Fibroblast of peridontal ligament (primary cell): ENCODE measurements around the gene GIPC3.
"Not testable (repeated sequence)": the region's sequence is repeated elsewhere in the genome, so short reads cannot be mapped to it uniquely, and the experiment has no call there.

ENCODE experiments used
- DNase-seq: peaks from one replicate; pipeline ENCODE4 v3.0.0-alpha.2; 2010; ENCODE audit errors: extremely low read depth

The GIPC3 gene

DNA sequence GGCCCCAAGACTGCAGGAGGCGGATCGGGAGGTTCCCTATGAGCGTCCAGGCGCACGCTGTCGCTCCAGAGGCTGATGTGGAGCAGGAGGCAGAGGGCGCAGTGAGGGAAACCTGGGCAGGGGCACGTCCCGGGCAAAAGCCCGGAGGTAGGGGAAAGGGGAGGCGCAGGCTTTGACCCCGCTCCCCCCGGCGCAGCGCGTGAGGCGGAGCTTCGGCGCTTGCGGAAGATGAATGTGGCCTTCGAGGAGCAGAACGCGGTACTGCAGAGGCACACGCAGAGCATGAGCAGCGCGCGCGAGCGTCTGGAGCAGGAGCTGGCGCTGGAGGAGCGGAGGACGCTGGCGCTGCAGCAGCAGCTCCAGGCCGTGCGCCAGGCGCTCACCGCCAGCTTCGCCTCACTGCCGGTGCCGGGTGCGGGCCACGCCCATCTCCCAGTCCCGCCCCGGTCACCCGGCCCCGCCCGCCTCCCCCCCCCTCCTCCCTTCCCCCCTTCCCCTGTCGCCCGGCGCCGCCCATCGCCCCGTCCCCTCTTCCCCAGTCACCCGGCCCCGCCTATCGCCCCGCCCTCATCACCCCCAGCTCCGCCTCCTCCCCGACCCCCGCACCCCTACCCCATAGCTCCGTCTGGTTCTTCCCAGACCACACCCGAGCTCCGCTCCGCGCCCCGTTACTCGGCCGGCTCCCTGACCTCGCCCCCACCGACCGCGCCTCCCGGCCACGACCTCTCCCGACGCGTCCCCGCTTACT is 8.4 kb upstream of the GIPC3 start:
- DNase-seq: no peak

DNA sequence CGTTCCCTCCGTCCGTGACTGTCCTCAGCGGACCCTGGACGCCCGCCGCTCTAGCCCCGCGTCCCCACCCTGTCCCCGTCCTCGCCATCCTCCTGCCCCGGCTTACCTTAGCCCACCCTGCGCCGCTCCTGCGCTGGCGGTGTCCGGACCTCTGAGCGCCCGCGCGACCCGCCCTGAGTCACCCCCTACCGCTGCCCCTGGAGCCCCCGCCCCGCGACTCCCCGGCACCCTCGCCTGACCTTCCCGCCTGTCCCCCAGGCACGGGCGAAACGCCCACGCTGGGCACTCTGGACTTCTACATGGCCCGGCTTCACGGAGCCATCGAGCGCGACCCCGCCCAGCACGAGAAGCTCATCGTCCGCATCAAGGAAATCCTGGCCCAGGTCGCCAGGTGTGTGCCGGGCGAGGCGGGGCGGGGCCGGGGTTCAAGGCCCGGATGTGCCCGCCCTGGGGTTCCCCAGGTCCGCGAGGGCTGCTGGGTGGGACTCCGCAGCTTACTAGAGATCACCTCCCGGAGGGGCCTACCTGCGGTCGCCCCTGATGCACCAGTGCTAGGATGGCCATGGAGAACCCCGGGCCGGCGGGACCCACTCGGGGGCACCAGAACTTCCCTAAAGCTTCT is 7.4 kb upstream of the GIPC3 start:
- DNase-seq: no peak

DNA sequence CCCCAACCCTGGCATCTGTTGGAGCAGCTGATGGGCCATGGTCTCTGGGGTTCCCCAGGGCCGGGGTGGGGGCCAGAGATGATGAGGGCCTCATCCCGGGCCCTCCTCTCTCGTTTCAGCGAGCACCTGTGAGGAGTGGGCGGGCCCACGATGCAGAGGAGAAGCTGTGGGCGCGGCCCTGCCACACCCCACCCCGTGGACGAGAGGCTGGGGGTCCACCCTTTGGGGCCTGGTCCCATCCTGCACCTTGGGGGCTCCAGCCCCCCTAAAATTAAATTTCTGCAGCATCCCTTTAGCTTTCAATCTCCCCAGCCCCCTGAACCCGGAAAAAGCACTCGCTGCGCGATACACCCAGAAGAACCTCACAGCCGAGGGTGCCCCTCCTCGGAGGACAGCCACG is 6.9 kb upstream of the GIPC3 start:
- no peak for DNase-seq

DNA sequence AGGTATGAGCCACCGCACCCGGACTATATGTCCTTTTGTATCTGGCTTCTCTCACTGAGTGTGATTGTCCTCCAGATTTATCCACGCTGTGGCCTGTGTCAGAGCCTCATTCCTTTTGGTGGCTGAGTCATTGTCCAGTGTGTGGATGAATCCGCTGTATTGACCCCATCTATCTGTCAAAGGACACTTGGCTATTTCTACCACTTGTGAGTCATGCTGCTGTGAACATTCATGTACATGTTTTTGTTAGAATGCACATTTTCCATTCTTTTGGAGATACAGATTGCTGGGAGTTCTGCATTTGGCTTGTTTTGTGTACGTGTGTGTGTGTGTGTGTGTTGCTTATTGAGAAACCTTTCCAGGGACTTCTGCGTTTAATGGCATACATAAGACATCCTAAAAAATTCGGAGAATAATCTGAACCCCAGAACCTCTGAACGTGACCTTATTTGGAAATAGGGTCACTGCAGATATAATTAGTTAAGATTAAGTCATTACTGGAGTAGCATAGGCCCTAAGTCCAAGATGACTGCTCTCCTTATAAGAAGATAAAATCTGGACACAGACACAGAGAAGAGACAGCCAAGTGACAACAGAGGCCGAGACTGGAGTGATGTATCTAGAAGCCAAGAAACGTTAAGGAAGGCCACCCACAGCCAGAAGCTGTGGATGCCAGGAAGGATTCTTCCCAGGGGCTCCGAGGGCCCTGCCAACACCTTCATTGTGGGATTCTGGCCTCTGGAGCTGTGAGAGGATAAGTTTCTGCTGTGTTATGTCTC is 4.9 kb upstream of the GIPC3 start:
- DNase-seq: peak; percentile 88

DNA sequence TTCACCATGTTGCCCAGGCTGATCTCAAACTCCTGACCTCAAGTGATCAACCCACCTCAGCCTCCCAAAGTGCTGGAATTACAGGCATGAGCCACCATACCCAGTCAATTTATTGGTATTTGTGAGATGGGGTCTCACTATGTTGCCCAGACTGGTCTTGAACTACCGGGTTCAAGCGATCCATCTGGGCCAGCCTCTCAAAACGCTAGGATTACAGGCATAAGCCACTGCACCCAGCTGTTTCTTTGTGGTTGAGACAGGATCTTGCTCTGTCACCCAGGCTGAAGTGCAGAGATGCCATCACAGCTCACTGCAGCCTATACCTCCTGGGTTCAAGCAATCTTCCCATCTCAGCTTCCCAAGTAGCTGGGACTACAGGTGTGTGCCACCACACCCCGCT is 3.5 kb upstream of the GIPC3 start:
- not testable (repeated sequence) for DNase-seq

DNA sequence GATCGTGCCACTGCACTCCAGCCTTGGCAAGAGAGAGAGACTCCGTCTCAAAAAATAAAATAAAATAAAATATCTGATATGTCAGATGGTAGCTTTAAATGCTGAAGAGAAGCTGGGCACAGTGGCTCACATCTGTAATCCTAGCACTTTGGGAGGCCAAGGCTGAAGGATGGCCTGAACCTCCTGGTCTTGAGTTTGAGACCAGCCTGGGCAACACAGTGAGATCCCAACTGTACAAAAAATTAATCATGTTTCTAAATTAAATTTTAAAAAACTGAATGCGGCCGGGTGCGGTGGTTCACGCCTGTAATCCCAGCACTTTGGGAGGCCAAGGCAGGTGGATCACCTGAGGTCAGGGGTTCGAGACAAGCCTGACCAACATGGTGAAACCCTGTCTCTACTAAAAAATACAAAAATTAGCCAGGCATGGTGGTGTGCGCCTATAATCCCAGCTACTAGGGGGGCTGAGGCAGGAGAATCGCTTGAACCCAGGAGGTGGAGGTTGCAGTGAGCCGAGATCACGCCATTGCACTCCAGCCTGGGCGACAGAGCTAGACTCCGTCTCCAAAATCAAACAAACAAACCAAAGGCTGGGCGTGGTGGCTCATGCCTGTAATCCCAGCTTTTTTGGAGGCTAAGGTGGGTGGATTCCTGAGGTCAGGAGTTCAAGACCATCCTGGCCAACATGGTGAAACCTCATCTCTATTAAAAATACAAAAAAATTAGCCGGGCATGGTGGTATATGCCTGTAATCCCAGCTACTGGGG is 1.1 kb upstream of the GIPC3 start:
- not testable (repeated sequence) for DNase-seq

DNA sequence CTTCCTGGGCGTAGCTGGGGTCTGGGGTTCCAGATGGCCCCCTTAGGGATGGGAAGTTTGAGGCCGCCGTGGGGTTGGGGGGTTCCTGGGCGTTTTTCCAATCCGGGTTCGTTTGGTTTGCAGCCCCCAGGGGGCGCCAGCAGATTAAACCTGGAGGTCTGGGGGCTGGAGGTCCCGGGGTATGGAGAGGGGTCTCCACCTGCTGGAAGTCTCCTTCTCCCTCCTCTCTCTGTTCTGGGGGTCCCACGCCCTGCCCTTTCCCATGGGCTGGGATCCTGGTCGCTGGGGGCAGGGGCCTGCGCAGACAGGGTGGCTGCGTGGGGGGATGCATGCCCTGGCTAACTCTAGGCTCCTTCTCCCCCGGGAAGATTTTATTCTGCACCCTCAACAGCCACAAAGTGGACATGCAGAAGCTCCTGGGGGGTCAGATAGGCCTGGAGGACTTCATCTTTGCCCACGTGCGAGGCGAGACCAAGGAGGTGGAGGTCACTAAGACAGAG is 899 bp downstream of the GIPC3 start:
- DNase-seq: no peak

DNA sequence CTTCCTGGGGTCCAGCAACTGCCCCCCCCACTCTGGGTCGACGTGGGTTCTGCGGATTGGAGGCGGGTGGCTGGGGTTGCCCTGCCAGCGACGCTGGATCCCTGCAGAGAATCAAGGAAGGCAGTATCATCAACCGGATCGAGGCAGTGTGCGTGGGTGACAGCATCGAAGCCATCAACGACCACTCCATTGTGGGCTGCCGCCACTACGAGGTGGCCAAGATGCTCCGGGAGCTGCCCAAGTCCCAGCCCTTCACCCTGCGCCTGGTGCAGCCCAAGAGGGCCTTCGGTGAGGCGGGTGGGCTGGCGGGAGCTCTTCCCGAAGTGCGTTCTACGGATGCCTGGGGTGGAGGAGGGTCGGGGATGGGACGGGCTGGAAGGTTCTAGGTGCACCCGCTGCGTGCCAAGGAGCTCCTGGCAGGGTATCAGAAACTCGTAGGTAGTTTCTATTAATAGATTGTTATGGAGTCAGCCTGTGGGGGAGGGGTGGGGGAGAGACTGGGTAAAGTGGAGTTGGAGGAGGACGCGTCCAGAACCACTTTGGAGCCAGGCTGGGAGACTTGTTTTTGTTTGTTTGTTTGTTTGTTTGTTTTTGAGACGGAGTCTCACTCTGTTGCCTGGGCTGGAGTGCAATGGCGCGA is 1.5 kb downstream of the GIPC3 start:
- no peak for DNase-seq

DNA sequence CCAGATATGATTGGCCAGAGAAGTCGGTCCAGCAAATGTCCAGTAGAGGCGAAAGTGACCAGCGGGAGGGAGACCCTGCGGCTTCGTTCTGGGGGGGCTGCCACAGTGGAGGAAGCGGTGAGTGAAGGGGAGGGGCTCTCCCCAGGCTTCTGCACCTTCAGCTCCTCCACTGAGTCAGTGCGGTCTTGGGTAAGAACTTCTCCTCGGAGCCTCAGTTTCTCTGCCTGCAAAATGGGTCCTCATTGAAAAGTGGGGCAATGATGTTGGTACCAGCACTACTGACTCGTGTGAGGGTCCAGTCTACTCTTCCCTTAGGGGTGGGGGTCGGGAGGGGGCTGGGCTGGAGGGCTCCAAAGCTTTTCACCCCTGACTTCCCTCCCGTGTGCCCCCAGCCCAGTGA is 4.2 kb downstream of the GIPC3 start:
- no peak for DNase-seq

DNA sequence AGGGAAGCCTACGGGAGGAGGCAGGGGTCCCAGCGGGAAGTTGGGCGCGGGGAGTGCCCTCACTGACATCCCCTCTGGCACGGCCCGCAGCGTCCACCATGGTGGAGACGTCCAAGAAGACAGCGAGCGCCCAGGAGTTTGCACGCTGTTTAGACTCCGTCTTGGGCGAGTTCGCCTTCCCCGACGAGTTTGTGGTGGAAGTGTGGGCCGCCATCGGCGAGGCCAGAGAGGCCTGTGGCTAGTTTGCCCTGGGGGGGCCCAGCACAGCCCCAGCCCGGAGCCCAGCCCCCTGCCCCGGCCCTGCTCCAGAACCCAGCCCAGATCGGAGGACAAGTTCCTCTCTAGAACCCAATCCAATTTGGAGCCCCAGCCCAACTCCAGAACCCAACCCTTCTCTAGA is 4.7 kb downstream of the GIPC3 start:
- no peak for DNase-seq

DNA sequence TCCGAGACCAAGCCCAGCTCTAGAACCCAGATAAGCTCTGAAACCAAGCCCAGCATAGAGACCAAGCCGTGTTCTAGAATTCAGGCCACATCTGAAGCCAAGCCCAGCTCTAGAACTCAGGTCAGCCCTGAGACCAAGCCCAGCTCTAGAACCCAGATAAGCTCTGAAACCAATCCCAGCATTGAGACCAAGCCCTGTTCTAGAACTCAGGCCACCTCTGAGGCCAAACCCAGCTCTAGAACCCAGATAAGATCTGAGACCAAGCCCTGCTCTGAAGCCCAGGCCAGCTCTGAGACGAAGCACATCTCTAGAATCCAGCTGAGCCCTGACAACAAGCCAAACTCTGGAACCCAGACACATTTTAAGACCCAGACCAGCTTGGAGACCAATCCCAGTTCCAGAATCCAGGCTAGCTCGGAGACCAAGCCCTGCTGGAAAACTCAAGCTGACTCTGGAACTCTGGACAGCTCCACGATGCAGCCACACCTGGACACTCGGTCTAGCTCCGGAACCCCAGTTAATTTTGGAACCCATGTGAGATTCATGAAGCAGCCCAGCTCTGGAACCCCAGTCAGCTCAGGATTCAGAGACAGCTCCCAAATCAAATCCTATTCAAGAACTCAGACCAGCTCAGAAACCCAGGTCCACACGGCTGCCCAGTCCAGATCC is 5.8 kb downstream of the GIPC3 start:
- DNase-seq: no peak

DNA sequence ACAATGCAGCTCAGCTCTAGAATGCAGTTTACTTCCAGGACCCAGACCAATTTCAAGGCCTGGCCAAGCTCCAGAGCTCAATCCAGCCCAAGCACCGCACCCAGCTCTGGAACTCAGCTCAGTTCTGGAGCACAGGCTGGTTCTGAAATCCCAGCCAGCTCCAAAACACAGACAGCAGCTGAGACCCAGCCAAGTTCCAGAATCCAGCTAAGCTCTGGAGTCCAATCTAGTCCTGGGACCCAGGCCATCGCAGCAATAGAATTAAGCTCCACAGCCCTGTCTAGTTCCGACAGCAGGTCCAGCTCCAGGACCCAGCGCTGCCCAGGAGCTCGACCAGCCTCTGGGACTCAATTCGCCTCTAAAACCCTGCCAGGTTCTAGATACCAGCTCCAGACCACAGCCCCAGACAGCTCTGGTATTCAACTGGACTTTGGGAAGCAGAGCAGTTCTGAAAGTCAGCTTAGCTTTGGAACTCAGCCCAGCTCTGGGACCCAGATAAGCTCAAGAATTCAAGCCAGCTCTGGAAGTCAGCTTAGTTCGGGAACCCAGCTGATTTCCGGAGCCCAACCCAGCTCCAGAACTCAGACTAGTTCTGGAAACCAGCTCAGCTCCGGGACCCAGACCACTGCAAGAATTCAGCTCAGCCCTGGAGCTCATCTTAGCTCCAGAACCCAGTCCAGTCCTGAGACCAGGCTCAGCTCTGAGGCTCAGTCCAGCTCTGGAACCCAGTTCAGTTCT is 6.8 kb downstream of the GIPC3 start:
- DNase-seq: no peak

DNA sequence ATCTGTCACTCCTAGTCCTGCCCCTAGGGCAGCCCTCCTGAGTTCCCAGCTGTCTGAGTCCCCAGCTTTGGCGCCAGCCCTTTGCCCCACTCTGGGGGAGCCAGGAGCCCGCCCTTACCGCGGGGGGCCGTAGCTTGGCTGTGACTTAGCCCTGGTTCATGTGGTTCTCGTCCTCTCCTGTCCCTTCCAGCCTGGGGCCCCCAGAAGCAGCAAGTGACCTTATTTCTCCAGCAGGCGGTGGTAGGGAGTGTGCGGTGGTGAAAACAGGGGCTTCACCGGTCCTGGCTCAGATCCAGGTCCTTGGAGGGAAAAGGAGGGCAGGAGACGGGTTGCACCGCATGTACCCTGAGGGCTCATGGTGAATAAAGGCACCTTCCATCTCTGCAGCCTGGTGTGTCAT is 7.9 kb downstream of the GIPC3 start:
- DNase-seq: no peak

DNA sequence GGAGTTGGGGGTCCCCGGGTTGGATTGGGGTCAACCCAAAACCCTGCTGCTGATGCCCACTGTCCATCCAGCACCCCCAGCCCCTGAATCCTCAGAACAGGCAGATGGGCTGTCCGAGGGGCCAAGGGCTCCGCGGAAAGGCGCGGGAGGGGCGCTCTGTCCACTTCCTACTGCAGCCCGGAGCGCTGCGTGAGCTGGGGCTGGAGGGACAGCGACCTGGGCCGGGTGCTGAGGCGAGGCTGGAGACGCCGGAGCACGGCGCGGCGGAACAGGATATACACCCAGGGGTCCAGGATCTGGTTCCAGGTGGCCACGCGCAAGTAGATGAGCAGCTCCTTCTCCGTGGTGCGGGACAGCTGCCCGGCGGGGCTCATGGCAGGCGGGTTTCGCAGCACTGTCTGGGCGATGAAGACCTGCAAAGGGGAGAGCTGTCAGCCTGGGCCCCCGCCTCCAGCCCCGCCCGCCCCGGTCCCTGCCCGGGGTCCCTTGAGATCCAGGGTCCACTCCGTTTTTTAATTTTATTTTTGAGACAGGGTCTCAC is 10.3 kb downstream of the GIPC3 start:
- DNase-seq: no peak

DNA sequence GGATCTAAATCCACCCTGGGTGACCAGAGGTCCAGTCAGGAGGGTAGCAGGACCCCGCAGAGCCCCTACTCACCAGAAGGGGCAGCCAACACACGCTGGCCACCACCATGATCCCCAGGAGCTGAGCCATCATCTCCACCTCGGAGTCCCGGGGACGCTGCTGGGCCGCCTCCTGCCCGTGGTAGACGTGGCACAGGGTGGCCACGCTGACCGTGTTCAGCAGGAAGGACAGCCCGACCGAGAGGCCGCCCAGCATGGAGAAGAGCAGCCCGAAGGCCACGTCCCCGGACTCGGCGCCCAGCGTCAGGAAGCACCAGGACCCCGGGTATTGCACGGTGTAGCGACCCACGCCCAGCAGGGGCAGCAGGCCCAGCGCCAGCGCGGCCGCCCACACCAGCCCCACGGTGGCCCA is 14.5 kb downstream of the GIPC3 start:
- DNase-seq: no peak

DNA sequence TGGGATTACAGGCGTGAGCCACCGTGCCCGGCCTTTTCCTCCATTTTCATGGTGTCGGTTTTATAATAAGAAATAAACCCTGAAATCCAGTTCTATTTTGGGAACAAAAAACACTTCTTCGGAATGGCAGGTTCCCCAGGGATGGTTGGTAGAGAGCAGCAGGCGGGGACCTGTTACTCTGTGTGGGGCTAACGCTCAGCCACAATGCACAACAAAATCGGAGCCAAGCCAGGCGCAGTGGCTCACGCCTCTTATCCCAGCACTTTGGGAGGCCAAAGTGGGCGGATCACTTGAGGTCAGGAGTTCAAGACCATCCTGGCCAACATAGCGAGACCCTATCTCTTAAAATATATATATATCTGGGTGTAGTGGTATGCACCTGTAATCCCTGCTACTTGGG is 15.7 kb downstream of the GIPC3 start:
- no peak for DNase-seq

DNA sequence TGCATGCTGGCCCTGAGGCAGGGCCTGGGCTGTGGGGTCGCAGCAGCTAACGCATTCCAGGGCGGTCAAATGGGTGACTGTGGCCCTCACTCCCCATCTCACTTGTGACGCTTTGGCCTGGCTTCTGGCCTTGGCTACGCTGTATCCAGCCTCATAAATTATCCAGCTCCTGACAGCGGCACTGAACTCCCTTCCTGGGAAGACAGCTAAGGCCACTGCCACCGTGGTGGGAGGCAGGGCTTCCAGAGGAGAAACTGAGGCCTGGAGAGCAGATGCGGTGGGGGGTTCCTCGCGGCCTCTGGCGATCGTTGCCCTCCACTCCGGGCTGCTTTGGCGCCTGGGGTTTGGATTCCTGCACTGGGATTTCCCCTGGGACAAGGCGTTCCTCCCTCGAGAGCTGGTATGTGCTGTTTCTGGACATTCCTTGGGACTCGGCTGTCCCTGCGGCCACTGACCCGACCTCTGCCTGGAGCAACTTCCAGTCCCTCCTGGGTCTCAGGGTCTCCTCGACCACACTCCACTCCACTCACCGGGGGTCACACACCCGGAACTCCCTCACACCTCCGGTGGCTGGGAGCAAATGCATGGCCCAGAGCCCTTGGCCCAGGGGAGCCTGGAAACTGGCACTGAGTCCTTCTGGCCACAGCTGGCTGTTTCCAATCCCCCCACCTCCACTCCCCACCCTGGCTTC is 18.0 kb downstream of the GIPC3 start:
- no peak for DNase-seq

DNA sequence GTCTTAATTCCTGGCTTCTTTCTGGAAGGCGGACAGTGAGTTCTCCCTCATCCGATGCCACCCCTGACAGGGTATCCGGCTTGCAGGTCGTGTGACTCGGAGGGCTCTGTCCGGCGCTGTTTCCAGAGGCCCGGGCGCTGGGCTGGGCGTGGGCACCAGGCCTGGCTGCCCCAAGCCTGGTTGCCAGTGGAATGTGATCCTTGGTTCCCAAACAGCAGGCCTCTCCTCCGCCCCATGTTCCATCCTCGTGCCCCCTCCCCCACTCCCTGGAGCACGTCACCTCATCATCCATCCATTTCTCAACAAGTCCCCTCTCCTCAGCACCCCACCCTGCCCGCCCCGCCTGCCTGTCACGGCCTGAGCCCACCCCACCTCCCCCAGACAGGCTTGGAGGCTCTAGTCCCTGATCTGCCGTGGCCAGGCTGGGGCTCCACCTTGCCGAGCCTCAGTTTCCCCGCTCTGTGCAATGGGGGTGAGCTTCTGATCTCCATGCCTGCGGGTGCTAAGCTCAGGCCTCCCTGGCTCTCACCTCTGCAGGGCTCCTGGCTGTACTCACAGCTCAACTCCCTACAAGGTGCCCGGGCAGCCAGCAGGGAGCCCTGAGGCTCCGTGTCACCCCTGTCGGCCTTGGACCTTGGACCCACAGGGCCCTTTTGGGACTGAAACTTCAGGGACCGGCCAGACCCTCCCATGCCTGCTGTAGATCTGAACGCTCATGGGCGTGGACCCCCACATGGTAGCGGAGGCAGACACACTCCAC is 19.1 kb downstream of the GIPC3 start:
- no peak for DNase-seq

DNA sequence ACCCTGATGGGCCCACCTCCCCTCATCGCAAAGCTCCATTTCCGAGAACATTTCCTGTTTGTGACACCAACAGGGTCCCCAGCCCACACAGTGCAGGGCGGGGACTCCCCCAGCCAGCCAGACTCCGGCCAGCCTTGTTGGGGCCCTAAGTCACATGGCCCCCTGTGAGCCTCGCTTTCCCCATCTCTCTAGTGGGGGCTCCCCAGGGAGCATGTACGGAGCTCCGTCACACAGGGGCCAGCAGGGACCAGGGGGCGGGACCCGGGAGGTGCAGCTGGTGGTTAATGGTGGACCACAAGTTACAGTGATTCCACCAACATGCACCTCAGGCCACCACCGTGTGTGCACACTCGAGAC is 19.7 kb downstream of the GIPC3 start:
- no peak for DNase-seq
